ENCODE data around the gene GRM4.
"Not testable (repeated sequence)": the region's sequence is repeated elsewhere in the genome, so short reads cannot be mapped to it uniquely, and the experiment has no call there.

Gene GRM4

GRCh38 chr6:34018026-34018425, 127.9 kb downstream of the GRM4 start:
- CTCF ChIA-PET: interaction anchor here (2.6 kb wide), 1 partner anchor 10 kb away, joined by 6 read pairs; no protein-coding TSS in a partner anchor
- H3K27me3 Mint-ChIP-seq: peaks cover 14% of the 10 kb centered on the region
- no peak overlapping the region for H3K4me3 Mint-ChIP-seq
- no peaks in the 10 kb centered on the region for H3K4me1 Mint-ChIP-seq
- DNase-seq: no peak
- H3K27ac Mint-ChIP-seq: no peak overlapping the region
- no peaks in the 10 kb centered on the region for H3K9me3 Mint-ChIP-seq
- no peaks in the 10 kb centered on the region for H3K36me3 Mint-ChIP-seq

GRCh38 chr6:34017106-34017805, 128.6 kb downstream of the GRM4 start:
- H3K27ac Mint-ChIP-seq: no peak overlapping the region
- CTCF ChIA-PET: interaction anchor here (2.6 kb wide), 1 partner anchor 10 kb away, joined by 6 read pairs; no protein-coding TSS in a partner anchor
- H3K4me1 Mint-ChIP-seq: no peaks in the 10 kb centered on the region
- H3K27me3 Mint-ChIP-seq: peaks cover 8% of the 10 kb centered on the region
- no peaks in the 10 kb centered on the region for H3K36me3 Mint-ChIP-seq
- H3K4me3 Mint-ChIP-seq: no peak overlapping the region
- no peaks in the 10 kb centered on the region for H3K9me3 Mint-ChIP-seq
- no peak for DNase-seq

- not testable (repeated sequence) for H3K27me3 Mint-ChIP-seq, H3K4me1 Mint-ChIP-seq, H3K36me3 Mint-ChIP-seq, H3K9me3 Mint-ChIP-seq, H3K4me3 Mint-ChIP-seq, DNase-seq, H3K27ac Mint-ChIP-seq
- CTCF ChIA-PET: interaction anchor here (2.6 kb wide), 1 partner anchor 11 kb away, joined by 6 read pairs; no protein-coding TSS in a partner anchor
These were observed 129.3 kb downstream of the GRM4 start for GRCh38 chr6:34016573-34016972.

- Mint-ChIP-seq H3K4me1 (no peaks in the 10 kb centered on the region), H3K27ac (no peak overlapping the region), H3K36me3 (no peaks in the 10 kb centered on the region), H3K4me3 (no peak overlapping the region), H3K9me3 (no peaks in the 10 kb centered on the region), H3K27me3 (peaks cover 4% of the 10 kb centered on the region)
- CTCF ChIA-PET: interaction anchor here (0.9 to 1.2 kb wide), 2 partner anchors 164 to 244 kb away, joined by 3 to 4 read pairs; no protein-coding TSS in a partner anchor
- no peak for DNase-seq
These were observed 130.3 kb downstream of the GRM4 start for GRCh38 chr6:34015586-34015985.

- DNase-seq: no peak
- H3K4me1 Mint-ChIP-seq: no peaks in the 10 kb centered on the region
- no peak overlapping the region for H3K27ac Mint-ChIP-seq
- peaks cover 1% of the 10 kb centered on the region for H3K9me3 Mint-ChIP-seq
- H3K27me3 Mint-ChIP-seq: peaks cover 23% of the 10 kb centered on the region
- no peaks in the 10 kb centered on the region for H3K36me3 Mint-ChIP-seq
- H3K4me3 Mint-ChIP-seq: no peak overlapping the region
- CTCF ChIA-PET: no interaction called here
These were observed 134.6 kb downstream of the GRM4 start for GRCh38 chr6:34011264-34011663.

GRCh38 chr6:34005901-34006531, 139.9 kb downstream of the GRM4 start:
- Mint-ChIP-seq H3K27me3 (peaks cover 38% of the 10 kb centered on the region), H3K36me3 (no peaks in the 10 kb centered on the region), H3K4me1 (no peaks in the 10 kb centered on the region), H3K4me3 (no peak overlapping the region), H3K27ac (no peak overlapping the region), H3K9me3 (peaks cover 1% of the 10 kb centered on the region)
- CTCF ChIA-PET: no interaction called here
- no peak for DNase-seq

GRCh38 chr6:34004706-34005105, 141.2 kb downstream of the GRM4 start:
- CTCF ChIA-PET: interaction anchor here (1.6 kb wide), 1 partner anchor 261 kb away, joined by 5 read pairs; no protein-coding TSS in a partner anchor
- H3K4me3 Mint-ChIP-seq: no peak overlapping the region
- no peaks in the 10 kb centered on the region for H3K4me1 Mint-ChIP-seq
- no peak overlapping the region for H3K27ac Mint-ChIP-seq
- no peak for DNase-seq
- H3K9me3 Mint-ChIP-seq: peaks cover under 1% of the 10 kb centered on the region
- peaks cover 43% of the 10 kb centered on the region for H3K27me3 Mint-ChIP-seq
- no peaks in the 10 kb centered on the region for H3K36me3 Mint-ChIP-seq

GRCh38 chr6:34003962-34004361, 141.9 kb downstream of the GRM4 start:
- H3K9me3 Mint-ChIP-seq: no peaks in the 10 kb centered on the region
- H3K36me3 Mint-ChIP-seq: no peaks in the 10 kb centered on the region

GRCh38 chr6:34001706-34002621, 143.9 kb downstream of the GRM4 start:
- DNase-seq: no peak
- Mint-ChIP-seq H3K9me3 (peaks cover 2% of the 10 kb centered on the region), H3K4me1 (no peaks in the 10 kb centered on the region), H3K36me3 (no peaks in the 10 kb centered on the region), H3K27me3 (peaks cover 37% of the 10 kb centered on the region), H3K4me3 (no peak overlapping the region), H3K27ac (no peak overlapping the region)
- CTCF ChIA-PET: no interaction called here

More at GRCh38 chr6:34003962-34004361, 141.9 kb downstream of the GRM4 start:
- Mint-ChIP-seq H3K4me1 (no peaks in the 10 kb centered on the region), H3K4me3 (no peak overlapping the region), H3K27ac (no peak overlapping the region), H3K27me3 (peaks cover 41% of the 10 kb centered on the region)
- CTCF ChIA-PET: interaction anchor here (1.6 kb wide), 1 partner anchor 260 kb away, joined by 5 read pairs; no protein-coding TSS in a partner anchor
- no peak for DNase-seq

GRCh38 chr6:34000281-34000680, 145.6 kb downstream of the GRM4 start:
- H3K9me3 Mint-ChIP-seq: peaks cover 2% of the 10 kb centered on the region
- H3K4me1 Mint-ChIP-seq: no peaks in the 10 kb centered on the region
- DNase-seq: no peak
- H3K27ac Mint-ChIP-seq: no peak overlapping the region
- no peaks in the 10 kb centered on the region for H3K36me3 Mint-ChIP-seq
- H3K27me3 Mint-ChIP-seq: peaks cover 33% of the 10 kb centered on the region
- no peak overlapping the region for H3K4me3 Mint-ChIP-seq
- CTCF ChIA-PET: no interaction called here

GRCh38 chr6:33999567-33999966, 146.3 kb downstream of the GRM4 start:
- CTCF ChIA-PET: interaction anchor here (0.7 to 1.2 kb wide), 5 partner anchors 10 to 228 kb away, joined by 3 to 4 read pairs (median 4); no protein-coding TSS in a partner anchor
- Mint-ChIP-seq H3K36me3 (no peaks in the 10 kb centered on the region), H3K9me3 (peaks cover 2% of the 10 kb centered on the region), H3K4me1 (no peaks in the 10 kb centered on the region), H3K4me3 (no peak overlapping the region), H3K27ac (no peak overlapping the region), H3K27me3 (peaks cover 37% of the 10 kb centered on the region)
- no peak for DNase-seq

- CTCF ChIA-PET: interaction anchor here (0.7 to 1.2 kb wide), 3 partner anchors 39 to 575 kb away, joined by 3 to 4 read pairs (median 4); no protein-coding TSS in a partner anchor
- H3K4me3 Mint-ChIP-seq: no peak overlapping the region
These were observed 147.2 kb downstream of the GRM4 start for GRCh38 chr6:33998660-33999059.

GRCh38 chr6:33997265-33997664, 148.6 kb downstream of the GRM4 start:
- CTCF ChIA-PET: interaction anchor here (0.6 kb wide), 1 partner anchor 49 kb away, joined by 3 read pairs; no protein-coding TSS in a partner anchor
- no peak for DNase-seq
- H3K9me3 Mint-ChIP-seq: peaks cover 2% of the 10 kb centered on the region
- no peaks in the 10 kb centered on the region for H3K36me3 Mint-ChIP-seq
- H3K4me1 Mint-ChIP-seq: no peaks in the 10 kb centered on the region
- H3K27ac Mint-ChIP-seq: no peak overlapping the region
- H3K4me3 Mint-ChIP-seq: no peak overlapping the region
- peaks cover 52% of the 10 kb centered on the region for H3K27me3 Mint-ChIP-seq

More at GRCh38 chr6:33998660-33999059, 147.2 kb downstream of the GRM4 start:
- DNase-seq: no peak
- H3K4me1 Mint-ChIP-seq: no peaks in the 10 kb centered on the region
- no peaks in the 10 kb centered on the region for H3K36me3 Mint-ChIP-seq
- peaks cover 2% of the 10 kb centered on the region for H3K9me3 Mint-ChIP-seq
- H3K27ac Mint-ChIP-seq: no peak overlapping the region
- H3K27me3 Mint-ChIP-seq: peaks cover 45% of the 10 kb centered on the region

- CTCF ChIA-PET: no interaction called here
- Mint-ChIP-seq H3K27me3 (peaks cover 54% of the 10 kb centered on the region), H3K27ac (no peak overlapping the region), H3K36me3 (no peaks in the 10 kb centered on the region), H3K4me1 (no peaks in the 10 kb centered on the region), H3K9me3 (peaks cover 2% of the 10 kb centered on the region), H3K4me3 (no peak overlapping the region)
- no peak for DNase-seq
These were observed 149.8 kb downstream of the GRM4 start for GRCh38 chr6:33996120-33996475.
